GM21360 (cell line): ENCODE results near the gene MACROD2.
A peak's percentile ranks its signal among the peaks of the same experiment; 100 is the strongest.
"Not testable (repeated sequence)": the region's sequence is repeated elsewhere in the genome, so short reads cannot be mapped to it uniquely, and the experiment has no call there.

Source experiments
- ATAC-seq: cut with Tn5 transposase; IDR thresholded peaks from one replicate; pipeline ENCODE4 v1.9.1; 2021; ENCODE audit warnings: mild to moderate bottlenecking, moderate library complexity; ENCODE audit not compliant: unreplicated experiment

Gene MACROD2

DNA sequence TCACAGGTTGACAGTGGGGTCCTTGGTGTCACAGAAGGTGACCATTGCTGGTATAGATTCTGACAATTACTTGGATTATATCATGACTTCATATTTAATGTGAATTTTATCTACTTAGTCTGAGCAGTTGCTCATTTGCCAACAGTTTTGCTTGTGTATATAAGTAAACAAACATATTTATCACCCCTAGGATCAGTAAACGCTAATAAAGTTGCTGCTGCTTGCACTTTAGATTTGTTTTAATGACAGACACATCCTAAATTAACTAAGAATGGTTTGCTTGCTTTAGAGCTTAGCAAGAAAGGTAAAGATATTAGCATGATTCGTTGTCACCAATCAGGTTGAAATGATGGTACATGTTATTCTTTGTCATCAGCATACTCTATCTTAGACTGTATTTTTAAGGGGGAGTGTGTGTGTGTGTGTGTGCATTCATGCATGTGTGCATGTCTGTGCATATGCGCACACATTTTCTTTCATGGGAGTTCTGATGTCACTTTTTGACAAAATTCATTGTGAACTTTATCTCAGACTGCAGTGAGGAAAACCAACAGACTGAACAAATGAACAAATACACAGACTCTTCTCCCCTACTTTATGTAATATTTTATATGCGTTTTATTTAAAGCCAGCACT, 1124.7 kb downstream of the MACROD2 start:
- no peak for ATAC-seq

DNA sequence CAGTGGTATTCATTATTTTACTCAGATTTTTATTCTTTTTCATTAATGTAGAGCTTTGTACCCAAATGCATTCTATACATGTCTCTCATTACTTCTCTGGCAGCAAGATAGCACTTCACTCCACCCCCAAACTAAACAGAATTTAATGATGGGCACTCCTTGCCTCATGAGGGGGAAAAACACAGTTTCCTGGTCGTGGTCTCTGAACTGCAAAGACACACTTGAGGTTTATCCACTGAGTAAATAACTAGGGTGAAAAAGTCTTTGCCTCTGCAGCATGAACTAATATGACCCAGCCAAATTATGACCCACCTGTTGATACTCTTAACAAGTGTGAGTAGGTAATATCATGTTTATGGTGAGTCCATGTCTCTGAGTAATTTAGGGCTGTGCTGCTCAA, 1127.3 kb downstream of the MACROD2 start:
- ATAC-seq, result no peak

DNA sequence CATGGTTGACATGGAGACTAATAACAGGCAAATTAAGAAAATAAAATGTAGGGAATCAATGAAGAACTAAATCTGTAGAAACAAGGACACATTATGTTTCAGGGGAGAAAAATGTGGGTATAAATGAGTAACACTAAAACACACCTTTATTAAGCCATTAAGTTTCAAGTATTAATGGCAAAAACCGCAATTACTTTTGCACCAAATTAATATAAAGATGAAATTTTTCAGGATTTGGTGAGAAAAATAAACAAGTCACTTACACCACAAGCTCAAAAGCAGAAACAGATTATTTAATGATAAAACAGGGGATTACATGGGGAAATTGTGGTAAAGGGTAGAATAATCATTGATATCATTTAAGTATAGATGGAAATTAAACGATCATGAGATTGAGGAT, 1135.9 kb downstream of the MACROD2 start:
- no peak for ATAC-seq

DNA sequence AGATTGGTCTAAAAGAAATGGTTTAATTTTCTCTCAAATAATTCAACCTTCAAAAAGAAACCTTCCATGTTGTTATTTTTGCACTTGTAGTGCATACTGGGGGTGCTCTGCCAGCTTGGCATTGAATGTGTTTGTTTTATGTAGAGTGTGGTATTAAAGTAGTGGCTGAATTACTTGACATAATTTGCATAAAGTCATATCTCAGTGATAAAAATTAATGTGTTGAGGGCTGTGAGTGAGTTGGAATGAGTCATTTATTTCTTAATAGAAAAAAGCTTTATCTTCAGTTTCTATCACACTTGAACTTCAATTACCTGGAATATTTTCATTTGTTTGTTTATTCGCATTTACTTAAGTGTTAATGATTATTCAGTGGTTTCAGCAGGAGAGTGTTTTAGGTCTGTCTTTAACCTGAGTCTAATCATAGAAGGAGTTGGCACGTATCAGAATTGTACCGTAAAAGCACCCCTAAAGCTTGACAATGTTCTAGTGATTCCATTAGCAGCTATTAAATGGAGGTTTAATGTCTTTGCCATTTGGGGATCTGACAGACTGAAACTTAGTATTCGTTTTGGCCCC, 1143.3 kb downstream of the MACROD2 start:
- no peak for ATAC-seq

GRCh38 chr20:15139522-15139921, 1144.2 kb downstream of the MACROD2 start:
- ATAC-seq, result no peak

DNA sequence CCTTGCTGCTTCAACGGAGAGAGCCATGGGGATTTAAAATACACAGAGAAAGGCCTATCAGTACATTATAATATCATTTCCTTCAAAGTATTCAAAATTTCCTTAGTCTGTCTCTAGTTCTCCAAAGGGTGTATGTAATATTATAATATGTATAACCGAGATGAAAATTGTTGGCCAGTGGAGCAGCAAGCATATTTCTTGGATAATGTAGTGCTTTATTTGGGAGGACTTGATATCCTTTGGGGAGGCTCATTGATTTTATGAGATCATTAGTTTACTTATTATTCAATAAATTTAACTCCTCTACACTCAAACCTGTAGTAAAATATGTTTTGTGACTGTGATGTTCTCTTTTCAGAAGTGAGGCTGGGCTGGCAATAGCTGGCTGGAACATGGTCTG, 1145.0 kb downstream of the MACROD2 start:
- no peak for ATAC-seq

DNA sequence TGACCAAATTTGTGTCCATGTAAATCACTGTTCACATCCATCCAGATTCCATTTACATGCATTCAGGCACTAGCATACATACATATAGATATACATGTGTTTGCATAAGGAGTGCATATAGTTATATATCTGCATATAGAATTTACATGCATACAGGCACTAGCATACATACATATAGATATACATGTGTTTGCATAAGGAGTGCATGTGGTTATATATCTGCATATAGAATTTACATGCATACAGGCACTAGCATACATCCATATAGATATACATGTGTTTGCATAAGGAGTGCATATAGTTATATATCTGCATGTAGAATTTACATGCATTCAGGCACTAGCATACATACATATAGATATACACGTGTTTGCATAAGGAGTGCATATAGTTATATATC, 1145.6 kb downstream of the MACROD2 start:
- not testable (repeated sequence) for ATAC-seq

- ATAC-seq, result no peak
These were observed 1146.5 kb downstream of the MACROD2 start for GRCh38 chr20:15141861-15142260.

DNA sequence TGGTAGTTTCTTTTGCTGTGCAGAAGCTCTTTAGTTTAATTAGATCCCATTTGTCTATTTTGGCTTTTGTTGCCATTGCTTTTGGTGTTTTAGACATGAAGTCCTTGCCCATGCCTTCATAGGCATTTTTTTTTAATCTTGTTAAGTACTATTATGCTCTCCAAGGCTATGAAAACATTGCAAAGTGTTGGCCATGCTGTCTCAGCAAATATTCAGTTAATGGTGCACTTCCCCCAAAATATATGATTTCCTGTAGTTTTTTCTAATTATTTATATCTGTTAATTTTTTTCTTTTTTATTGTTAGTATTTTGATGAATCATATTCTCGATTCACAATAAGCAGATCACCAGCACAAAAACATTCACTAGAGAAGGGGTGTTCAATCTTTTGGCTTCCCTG, 1148.2 kb downstream of the MACROD2 start:
- ATAC-seq, result no peak

- ATAC-seq, result no peak
These were observed 1149.6 kb downstream of the MACROD2 start for GRCh38 chr20:15144916-15145315.

- ATAC-seq, result no peak
These were observed 1151.6 kb downstream of the MACROD2 start for GRCh38 chr20:15146948-15147347.

DNA sequence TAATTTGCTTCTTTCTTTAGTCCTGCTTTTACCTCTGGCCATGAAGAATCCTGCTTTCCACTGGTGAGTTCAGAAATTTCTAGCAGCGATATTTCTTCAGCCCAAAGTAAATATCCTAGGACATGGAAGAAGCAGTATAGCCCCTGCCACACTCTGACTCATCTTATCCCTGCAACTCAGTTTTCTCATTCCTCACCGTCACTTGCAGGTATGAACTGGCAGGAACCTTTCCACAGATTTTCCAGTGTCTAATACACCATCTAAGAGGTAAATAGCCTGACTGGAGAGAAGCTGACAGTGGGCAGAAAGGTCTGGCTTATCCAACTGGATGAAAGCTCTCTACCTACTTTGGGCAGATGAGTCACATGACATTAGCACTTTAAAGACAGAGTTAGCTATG, 1158.8 kb downstream of the MACROD2 start:
- no peak for ATAC-seq

GRCh38 chr20:15155848-15156401, 1160.6 kb downstream of the MACROD2 start:
- ATAC-seq, result no peak

DNA sequence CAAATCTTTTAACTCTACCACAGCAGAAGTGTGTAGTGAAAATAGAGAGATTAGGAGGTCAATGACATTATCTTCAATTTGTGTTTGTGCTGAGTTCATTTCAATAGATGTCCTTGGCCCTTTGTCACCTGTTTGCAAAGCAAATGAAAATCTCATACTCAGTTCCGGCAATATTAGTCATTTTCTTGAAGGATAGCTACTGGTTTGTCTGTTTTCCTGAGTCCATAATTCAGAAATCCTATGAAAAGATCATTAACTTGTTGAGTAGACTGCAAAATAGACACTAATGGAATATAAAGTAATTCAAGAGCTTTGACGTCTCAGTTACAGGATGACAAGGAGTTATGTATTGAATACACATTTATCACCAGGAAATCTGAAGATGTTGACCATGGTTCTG, 1163.2 kb downstream of the MACROD2 start:
- no peak for ATAC-seq

DNA sequence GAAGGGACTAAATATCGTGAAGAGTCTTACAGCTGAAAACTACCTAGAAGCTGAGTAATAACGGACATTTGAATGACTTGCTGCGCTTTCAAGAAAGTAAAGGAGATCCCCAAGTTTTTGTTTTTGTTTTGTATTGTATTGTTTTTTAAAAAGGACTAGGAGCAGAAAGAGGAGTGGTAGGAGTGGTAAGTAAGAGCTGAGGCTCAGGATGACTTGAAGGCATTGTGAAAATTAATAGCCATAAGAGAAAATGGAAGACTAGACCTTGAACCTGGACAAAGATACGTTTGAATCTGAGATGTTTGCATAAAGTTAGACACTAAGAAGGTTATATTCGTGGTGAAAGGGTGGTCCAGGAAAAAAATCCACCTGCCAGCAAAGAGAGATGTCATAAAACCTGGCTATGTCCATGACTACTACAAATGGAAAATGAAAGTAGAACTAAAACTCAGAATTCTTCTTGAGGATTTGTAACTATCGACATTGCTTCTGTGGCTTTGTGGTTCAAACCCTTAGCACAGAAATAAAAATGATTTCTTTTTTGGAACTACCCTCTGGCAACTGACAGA, 1166.8 kb downstream of the MACROD2 start:
- peak; percentile 77 for ATAC-seq

DNA sequence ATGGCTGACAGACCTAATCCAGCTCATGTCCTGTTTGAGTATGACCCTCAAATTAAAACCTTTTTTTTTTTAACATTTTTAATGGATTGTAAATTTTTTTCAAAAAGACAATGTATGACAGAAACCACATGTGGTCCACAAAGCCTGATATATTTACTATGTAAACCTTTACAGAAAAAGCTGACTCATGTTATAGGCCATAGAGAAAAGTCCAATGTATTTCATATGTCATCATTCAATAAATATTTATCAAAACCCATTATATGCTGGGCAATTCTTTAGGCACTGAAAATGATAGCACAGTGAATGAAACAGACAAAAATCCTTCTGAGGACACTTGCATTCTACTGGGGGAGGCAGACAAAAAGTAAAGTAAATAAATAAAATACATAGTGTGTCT, 1168.3 kb downstream of the MACROD2 start:
- no peak for ATAC-seq

GRCh38 chr20:15164726-15165125, 1169.4 kb downstream of the MACROD2 start:
- ATAC-seq, result no peak

DNA sequence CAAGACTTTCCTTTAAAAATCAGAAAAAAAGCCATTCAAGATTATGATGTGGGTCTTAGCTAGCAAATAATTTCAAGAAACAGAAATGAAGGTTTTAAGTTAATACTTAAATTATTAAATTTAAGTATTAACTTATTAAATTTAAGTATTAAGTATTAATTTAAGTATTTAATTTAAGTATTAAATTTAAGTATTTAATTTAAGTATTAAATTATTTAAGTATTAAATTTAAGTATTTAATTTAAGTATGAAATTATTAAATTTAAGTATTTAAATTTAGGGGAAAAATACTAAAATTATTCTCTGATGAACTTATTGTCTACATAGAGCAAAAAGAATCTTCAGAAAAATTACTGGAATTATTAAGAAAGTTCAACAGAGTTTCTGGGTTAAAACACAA, 1171.4 kb downstream of the MACROD2 start:
- ATAC-seq, result no peak

GRCh38 chr20:15171016-15171415, 1175.7 kb downstream of the MACROD2 start:
- ATAC-seq, result no peak

GRCh38 chr20:15176929-15177328, 1181.6 kb downstream of the MACROD2 start:
- no peak for ATAC-seq

DNA sequence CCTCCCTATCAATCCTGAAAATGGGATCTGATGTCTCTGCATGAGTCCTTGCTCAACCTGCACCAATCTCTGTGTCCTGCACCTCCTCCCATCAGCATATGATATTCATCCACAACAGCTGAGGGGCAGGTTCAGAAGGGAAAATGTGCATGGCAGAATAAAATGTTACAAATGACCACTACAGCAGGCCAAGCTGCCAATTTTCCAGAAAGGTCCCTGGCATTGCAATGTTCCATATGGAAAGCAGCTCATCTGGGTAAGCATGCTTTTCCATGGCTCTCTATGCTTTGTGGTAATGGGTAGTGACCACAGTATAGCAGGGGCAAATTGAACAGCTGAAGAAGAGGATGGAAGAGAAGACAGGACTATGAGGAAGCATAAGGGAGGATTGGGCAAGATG, 1183.3 kb downstream of the MACROD2 start:
- ATAC-seq, result no peak

- ATAC-seq, result no peak
These were observed 1184.1 kb downstream of the MACROD2 start for GRCh38 chr20:15179381-15179780.
